ENCODE data around the gene CWC27. TPM values are rescaled to one million over a fixed set of nuclear protein-coding genes. Genes with fewer than 3 reads are reported as not detected.

The CWC27 gene
- total RNA-seq, 1 experiment from 2014 or later: 12.6 TPM

DNA sequence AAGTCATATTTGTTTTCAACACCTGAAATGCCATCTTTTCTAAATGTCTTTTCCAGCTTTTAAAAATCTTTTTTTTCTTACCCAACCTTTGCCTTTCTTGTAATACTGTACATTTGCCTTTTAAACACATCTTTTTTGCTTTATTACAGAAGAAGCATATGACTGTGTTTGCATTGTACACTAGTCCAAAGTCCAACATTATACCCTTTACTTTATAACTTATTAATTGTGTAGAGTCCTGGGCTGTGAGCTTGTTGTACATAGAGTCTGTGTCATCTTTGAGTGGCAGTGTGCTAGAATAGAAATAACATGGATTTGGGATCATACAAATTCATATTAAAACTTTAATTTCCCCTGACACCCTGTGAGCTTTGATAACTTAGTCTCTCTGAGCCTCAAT lies 23.7 kb downstream of the CWC27 start:
- TF ChIP-seq EZH2 (IDR thresholded peaks at IDR 0.05; ENCODE audit: low read length, unreplicated experiment) (no peak), EZH2phosphoT487 (IDR thresholded peaks at IDR 0.05; ENCODE audit: borderline replicate concordance, low read length) (no peak), CTCF (conservative IDR thresholded peaks at IDR 0.05; ENCODE audit: low read depth, low read length) (no peak)
- DNase-seq (no peak), ATAC-seq (no peak)
- H4K20me1 ChIP-seq (ENCODE audit: low read length): no peaks in the 10 kb centered on the region
- H3K9me3 ChIP-seq (ENCODE audit: low read length): no peaks in the 10 kb centered on the region
- ChIA-PET CTCF (no interaction called here), POLR2A (ENCODE audit: unreplicated experiment) (no interaction called here)
- 0 out of 2 replicates have a peak, but pooled peaks cover 6% of the 10 kb centered on the region for H3K4me1 ChIP-seq (ENCODE audit: insufficient read depth, low read length)
- no TSS peak for BruUV-seq (replicated peaks)
- no peaks in the 10 kb centered on the region for H3K36me3 ChIP-seq (ENCODE audit: low read depth, low read length)
- H3K9me2 ChIP-seq (replicated peaks; ENCODE audit: low read length): no peaks in the 10 kb centered on the region
- H3K27me3 ChIP-seq (ENCODE audit: low read length): no peaks in the 10 kb centered on the region
- H2AFZ ChIP-seq (ENCODE audit: low read length): no peak overlapping the region
- H3K4me3 ChIP-seq (ENCODE audit: low read length): no peak overlapping the region
- H3K9ac ChIP-seq (ENCODE audit: low read length): no peak overlapping the region
- no peak overlapping the region for H3K27ac ChIP-seq (ENCODE audit: low read length)
- no peaks in the 10 kb centered on the region for H3F3A ChIP-seq (ENCODE audit: low read length, unreplicated experiment)
- no peaks in the 10 kb centered on the region for H3K79me2 ChIP-seq (ENCODE audit: low read length)
- intact Hi-C loops (cut with micrococcal nuclease): no loop called here
- no peak overlapping the region for H3K4me2 ChIP-seq (ENCODE audit: low read length)

GRCh38 chr5:64794053-64794770 lies 25.5 kb downstream of the CWC27 start:
- no peaks in the 10 kb centered on the region for H3K79me2 ChIP-seq (ENCODE audit: low read length)
- H2AFZ ChIP-seq (ENCODE audit: low read length): no peak overlapping the region
- intact Hi-C loops (cut with micrococcal nuclease): no loop called here
- no peaks in the 10 kb centered on the region for H4K20me1 ChIP-seq (ENCODE audit: low read length)
- H3K27me3 ChIP-seq (ENCODE audit: low read length): no peaks in the 10 kb centered on the region
- no peaks in the 10 kb centered on the region for H3F3A ChIP-seq (ENCODE audit: low read length, unreplicated experiment)
- ATAC-seq: no peak
- no peak for TF ChIP-seq CTCF (conservative IDR thresholded peaks at IDR 0.05; ENCODE audit: low read depth, low read length)
- TF ChIP-seq EZH2phosphoT487 (IDR thresholded peaks at IDR 0.05; ENCODE audit: borderline replicate concordance, low read length): no peak
- TF ChIP-seq EZH2 (IDR thresholded peaks at IDR 0.05; ENCODE audit: low read length, unreplicated experiment): no peak
- no peak overlapping the region for H3K4me2 ChIP-seq (ENCODE audit: low read length)
- no peak overlapping the region for H3K27ac ChIP-seq (ENCODE audit: low read length)
- no peak overlapping the region for H3K9ac ChIP-seq (ENCODE audit: low read length)
- DNase-seq: no peak
- H3K9me3 ChIP-seq (ENCODE audit: low read length): no peaks in the 10 kb centered on the region
- BruUV-seq (replicated peaks): no TSS peak
- no peak overlapping the region for H3K4me3 ChIP-seq (ENCODE audit: low read length)
- H3K36me3 ChIP-seq (ENCODE audit: low read depth, low read length): no peaks in the 10 kb centered on the region
- POLR2A ChIA-PET (ENCODE audit: unreplicated experiment): no interaction called here
- no peaks in the 10 kb centered on the region for H3K9me2 ChIP-seq (replicated peaks; ENCODE audit: low read length)
- H3K4me1 ChIP-seq (ENCODE audit: insufficient read depth, low read length): 0 out of 2 replicates have a peak, but pooled peaks cover 6% of the 10 kb centered on the region
- CTCF ChIA-PET: no interaction called here

GRCh38 chr5:64796301-64796700 lies 27.6 kb downstream of the CWC27 start:
- Histone ChIP-seq H3K9me3 (ENCODE audit: low read length) (no peaks in the 10 kb centered on the region), H3F3A (ENCODE audit: low read length, unreplicated experiment) (no peaks in the 10 kb centered on the region), H2AFZ (ENCODE audit: low read length) (no peak overlapping the region), H3K27me3 (ENCODE audit: low read length) (no peaks in the 10 kb centered on the region), H3K4me3 (ENCODE audit: low read length) (no peak overlapping the region), H3K4me2 (ENCODE audit: low read length) (no peak overlapping the region), H3K9me2 (replicated peaks; ENCODE audit: low read length) (no peaks in the 10 kb centered on the region), H3K79me2 (ENCODE audit: low read length) (no peaks in the 10 kb centered on the region), H3K9ac (ENCODE audit: low read length) (no peak overlapping the region), H3K27ac (ENCODE audit: low read length) (no peak overlapping the region), H3K4me1 (ENCODE audit: insufficient read depth, low read length) (peaks cover 6% of the 10 kb centered on the region), H4K20me1 (ENCODE audit: low read length) (no peaks in the 10 kb centered on the region), H3K36me3 (ENCODE audit: low read depth, low read length) (no peaks in the 10 kb centered on the region)
- DNase-seq (no peak), ATAC-seq (no peak)
- ChIA-PET CTCF (interaction anchor here (0.7 kb wide), 1 partner anchor 11 kb away, joined by 5 read pairs; no protein-coding TSS in a partner anchor), POLR2A (ENCODE audit: unreplicated experiment) (no interaction called here)
- TF ChIP-seq EZH2 (IDR thresholded peaks at IDR 0.05; ENCODE audit: low read length, unreplicated experiment): no peak
- TF ChIP-seq CTCF (conservative IDR thresholded peaks at IDR 0.05; ENCODE audit: low read depth, low read length): no peak
- TF ChIP-seq EZH2phosphoT487 (IDR thresholded peaks at IDR 0.05; ENCODE audit: borderline replicate concordance, low read length): no peak
- BruUV-seq (replicated peaks): no TSS peak
- intact Hi-C loops (cut with micrococcal nuclease): no loop called here

Measured in PC-3 (cell line).